Stimulated activated CD4-positive, alpha-beta T cell treated with anti-CD3 and anti-CD28 coated beads, Interleukin-4, amount 100 ng/mL, for 24 hours (primary cell): Measurements from ENCODE around the gene DMRTB1.

Experiments used
- DNase-seq: peaks from one replicate; pipeline ENCODE4 v3.0.0-alpha.2; 2020

Gene DMRTB1

GRCh38 chr1:53465023-53465957 lies 6.1 kb downstream of the DMRTB1 start:
- DNase-seq: no peak

GRCh38 chr1:53467391-53467790 lies 8.2 kb downstream of the DMRTB1 start:
- no peak for DNase-seq

- DNase-seq: no peak
Observed at GRCh38 chr1:53468374-53468773, 9.2 kb downstream of the DMRTB1 start.

- no peak for DNase-seq
Observed at GRCh38 chr1:53469373-53469772, 10.2 kb downstream of the DMRTB1 start.

GRCh38 chr1:53470155-53470554 lies 11.0 kb downstream of the DMRTB1 start:
- no peak for DNase-seq

GRCh38 chr1:53470584-53470983 lies 11.4 kb downstream of the DMRTB1 start:
- no peak for DNase-seq

GRCh38 chr1:53471000-53471399 lies 11.8 kb downstream of the DMRTB1 start:
- DNase-seq: no peak

- DNase-seq: no peak
Observed at GRCh38 chr1:53473463-53473862, 14.3 kb downstream of the DMRTB1 start.

GRCh38 chr1:53475664-53476063 lies 16.5 kb downstream of the DMRTB1 start:
- no peak for DNase-seq

- DNase-seq: no peak
Observed at GRCh38 chr1:53476579-53476978, 17.4 kb downstream of the DMRTB1 start.

- no peak for DNase-seq
Observed at GRCh38 chr1:53477651-53478501, 18.7 kb downstream of the DMRTB1 start.

GRCh38 chr1:53478502-53478818 lies 19.3 kb downstream of the DMRTB1 start:
- no peak for DNase-seq

GRCh38 chr1:53480678-53481077 lies 21.5 kb downstream of the DMRTB1 start:
- no peak for DNase-seq

GRCh38 chr1:53481456-53481855 lies 22.3 kb downstream of the DMRTB1 start:
- no peak for DNase-seq

- DNase-seq: no peak
Observed at GRCh38 chr1:53482441-53483153, 23.4 kb downstream of the DMRTB1 start.

GRCh38 chr1:53483170-53483569 lies 24.0 kb downstream of the DMRTB1 start:
- DNase-seq: no peak

- no peak for DNase-seq
Observed at GRCh38 chr1:53483656-53484055, 24.5 kb downstream of the DMRTB1 start.

GRCh38 chr1:53484705-53485477 lies 25.7 kb downstream of the DMRTB1 start:
- DNase-seq: no peak

GRCh38 chr1:53485478-53486394 lies 26.5 kb downstream of the DMRTB1 start:
- DNase-seq: peak; percentile 59

GRCh38 chr1:53486395-53487026 lies 27.3 kb downstream of the DMRTB1 start:
- DNase-seq: no peak

GRCh38 chr1:53490351-53490750 lies 31.2 kb downstream of the DMRTB1 start:
- DNase-seq: no peak
